Activated B cell treated with CpG ODN at 0.5 μM for 24 hours (primary cell): ENCODE data around the gene KLHL29. TPM values are rescaled to one million over a fixed set of nuclear protein-coding genes. Genes with fewer than 3 reads are reported as not detected.

Source experiments
- ATAC-seq: fragments of 200-7000 bp; cut with Tn5 transposase; one replicate; pipeline ENCODE4 v1.10.0; 2021; ENCODE audit warnings: low read depth, mild to moderate bottlenecking, moderate library complexity
- CTCF ChIA-PET: fragments of 350-600 bp; sonication (Branson Sonifier 250); formaldehyde crosslinking; loops from one replicate; lab custom pipeline; 2021; ENCODE audit warnings: antibody characterized with exemption; lab: Charles Lee
- POLR2A ChIA-PET: fragments of 350-600 bp; sonication (Branson Sonifier 250); formaldehyde crosslinking; loops from one replicate; lab custom pipeline; 2021; ENCODE audit warnings: antibody characterized with exemption; lab: Charles Lee
- DNase-seq: peaks from one replicate; pipeline ENCODE4 v3.0.0; 2022
- H3K27ac Mint-ChIP-seq: one replicate; pipeline ENCODE4 v1.8.0; 2020; ENCODE audit warnings: mixed read lengths
- H3K27me3 Mint-ChIP-seq: one replicate; pipeline ENCODE4 v1.8.0; 2021; ENCODE audit warnings: mixed read lengths
- H3K36me3 Mint-ChIP-seq: one replicate; pipeline ENCODE4 v1.8.0; 2021; ENCODE audit warnings: low read depth, mixed read lengths
- H3K4me1 Mint-ChIP-seq: one replicate; pipeline ENCODE4 v1.8.0; 2021; ENCODE audit warnings: mixed read lengths
- H3K4me3 Mint-ChIP-seq: one replicate; pipeline ENCODE4 v1.8.0; 2020; ENCODE audit warnings: mild to moderate bottlenecking, mixed read lengths
- H3K9me3 Mint-ChIP-seq: one replicate; pipeline ENCODE4 v1.8.0; 2020; ENCODE audit warnings: mixed read lengths
- CTCF ChIP-seq: fragments of 200-600 bp; IDR thresholded peaks from one replicate; pipeline ENCODE4 v1.8.0; 2022; ENCODE audit warnings: antibody characterized with exemption, mild to moderate bottlenecking
- intact Hi-C: fragments of 100-400 bp; cut with micrococcal nuclease; formaldehyde crosslinking; loops from one replicate; pipeline ENCODE4 v1.15.1; 2024
- total RNA-seq: library from RNA; stranded (reverse); gene quantifications from 2 replicates; pipeline ENCODE4 v1.2.3, GENCODE V29; 2022

KLHL29 gene
- total RNA-seq, 1 donor from 2014 or later, result 2.5 TPM

GRCh38 chr2:23478087-23478932 is 93.3 kb downstream of the KLHL29 start:
- H3K9me3 Mint-ChIP-seq, result no peaks in the 10 kb centered on the region
- no peaks in the 10 kb centered on the region for H3K27me3 Mint-ChIP-seq
- CTCF ChIA-PET, result no interaction called here
- no peak overlapping the region for H3K4me3 Mint-ChIP-seq
- H3K4me1 Mint-ChIP-seq, result no peaks in the 10 kb centered on the region
- ATAC-seq (no peak), DNase-seq (no peak)
- no peaks in the 10 kb centered on the region for H3K36me3 Mint-ChIP-seq
- no peak for TF ChIP-seq CTCF
- POLR2A ChIA-PET, result no interaction called here
- no peak overlapping the region for H3K27ac Mint-ChIP-seq
- intact Hi-C loops, result no loop called here

GRCh38 chr2:23478933-23479683 is 94.1 kb downstream of the KLHL29 start:
- ChIA-PET CTCF (no interaction called here), POLR2A (no interaction called here)
- Mint-ChIP-seq H3K4me3 (no peak overlapping the region), H3K4me1 (no peaks in the 10 kb centered on the region), H3K36me3 (no peaks in the 10 kb centered on the region), H3K27ac (no peak overlapping the region), H3K27me3 (no peaks in the 10 kb centered on the region), H3K9me3 (no peaks in the 10 kb centered on the region)
- TF ChIP-seq CTCF, result no peak
- no peak for ATAC-seq
- no peak for DNase-seq
- intact Hi-C loops, result no loop called here

- ATAC-seq (no peak), DNase-seq (no peak)
- H3K27me3 Mint-ChIP-seq, result no peaks in the 10 kb centered on the region
- TF ChIP-seq CTCF, result no peak
- no peaks in the 10 kb centered on the region for H3K9me3 Mint-ChIP-seq
- no peak overlapping the region for H3K27ac Mint-ChIP-seq
- CTCF ChIA-PET, result no interaction called here
- no peaks in the 10 kb centered on the region for H3K36me3 Mint-ChIP-seq
- POLR2A ChIA-PET, result no interaction called here
- intact Hi-C loops, result no loop called here
- H3K4me1 Mint-ChIP-seq, result no peaks in the 10 kb centered on the region
- no peak overlapping the region for H3K4me3 Mint-ChIP-seq
These were observed 96.2 kb downstream of the KLHL29 start for GRCh38 chr2:23480957-23481797.

GRCh38 chr2:23482188-23482587 is 97.2 kb downstream of the KLHL29 start:
- TF ChIP-seq CTCF, result no peak
- CTCF ChIA-PET, result no interaction called here
- no peaks in the 10 kb centered on the region for H3K36me3 Mint-ChIP-seq
- H3K27ac Mint-ChIP-seq, result no peak overlapping the region
- intact Hi-C loops, result no loop called here
- ATAC-seq, result no peak
- no peak for DNase-seq
- H3K4me1 Mint-ChIP-seq, result no peaks in the 10 kb centered on the region
- no peaks in the 10 kb centered on the region for H3K9me3 Mint-ChIP-seq
- POLR2A ChIA-PET, result no interaction called here
- H3K27me3 Mint-ChIP-seq, result no peaks in the 10 kb centered on the region
- no peak overlapping the region for H3K4me3 Mint-ChIP-seq
